Colonic mucosa (tissue), 4 donors: ENCODE results near the gene SLC22A17. TPM values are rescaled to one million over a fixed set of nuclear protein-coding genes. Genes with fewer than 3 reads are reported as not detected.
A peak's percentile ranks its signal among the peaks of the same experiment; 100 is the strongest.

ENCODE experiments used
- DNase-seq: peaks from one replicate; pipeline ENCODE4 v3.0.0-alpha.2; 2020
- H3K27ac ChIP-seq: fragments of 200-600 bp; one replicate; pipeline ENCODE4 v1.8.0; 2021
- H3K27me3 ChIP-seq: fragments of 200-600 bp; one replicate; pipeline ENCODE4 v1.8.0; 2021
- H3K36me3 ChIP-seq: fragments of 200-600 bp; one replicate; pipeline ENCODE4 v1.8.0; 2021
- H3K4me1 ChIP-seq: fragments of 200-600 bp; one replicate; pipeline ENCODE4 v1.8.0; 2021; ENCODE audit warnings: mild to moderate bottlenecking
- H3K4me3 ChIP-seq: fragments of 200-600 bp; one replicate; pipeline ENCODE4 v1.8.0; 2021
- H3K9ac ChIP-seq, 2 donors: one replicate each; pipeline ENCODE4 v1.7.0; 2013; ENCODE audit warnings: control low read depth in 2 of 2, low read depth in 2 of 2, low read length in 2 of 2
- H3K9me3 ChIP-seq: fragments of 200-600 bp; one replicate; pipeline ENCODE4 v1.8.0; 2021
- CTCF ChIP-seq: fragments of 200-600 bp; IDR thresholded peaks from one replicate; pipeline ENCODE4 v1.8.0; 2022; ENCODE audit warnings: antibody characterized with exemption, mild to moderate bottlenecking
- intact Hi-C: fragments of 100-400 bp; cut with DNase I; formaldehyde crosslinking; loops from one replicate; pipeline ENCODE4 v1.14.1; 2022
- total RNA-seq, 2 donors: library from RNA; stranded (reverse); fragmentation: NEBNext Ultra II Directional in 1 of 2; extraction: Animal tissue kit (Norgen Biotek cat#: 25700) in 1 of 2; gene quantifications; one replicate each; pipeline ENCODE4 v1.2.1, GENCODE V29; 2021
- donor health status: healthy.
- donor health status: DM: no; HTN: no; CAD: no.
- donor health status: DM: no; HTN: no; CAD: no.

SLC22A17 gene
- total RNA-seq, 2 donors from 2014 or later = 3.9 to 6.7 TPM

- intact Hi-C loops = no loop called here
- Histone ChIP-seq H3K36me3 (no peaks in the 10 kb centered on the region), H3K9ac (no peak overlapping the region), H3K4me1 (no peaks in the 10 kb centered on the region), H3K4me3 (no peak overlapping the region), H3K27me3 (no peaks in the 10 kb centered on the region), H3K9me3 (no peaks in the 10 kb centered on the region), H3K27ac (no peak overlapping the region)
- TF ChIP-seq CTCF = no peak
- DNase-seq = no peak
These were observed 19.2 kb upstream of the SLC22A17 start for GRCh38 chr14:23371865-23372264.

- no peak for DNase-seq
- no peaks in the 10 kb centered on the region for H3K36me3 ChIP-seq
- no peak overlapping the region for H3K27ac ChIP-seq
- no peak for TF ChIP-seq CTCF
- intact Hi-C loops = no loop called here
- no peaks in the 10 kb centered on the region for H3K9me3 ChIP-seq
- peaks cover 10% of the 10 kb centered on the region for H3K27me3 ChIP-seq
- no peaks in the 10 kb centered on the region for H3K4me1 ChIP-seq
- no peak overlapping the region for H3K9ac ChIP-seq
- no peak overlapping the region for H3K4me3 ChIP-seq
These were observed 17.5 kb upstream of the SLC22A17 start for GRCh38 chr14:23370221-23370620.

- Histone ChIP-seq H3K9ac (peak overlapping the region; percentile 26 to 43), H3K4me3 (no peak overlapping the region), H3K36me3 (no peaks in the 10 kb centered on the region), H3K4me1 (no peaks in the 10 kb centered on the region), H3K27me3 (peaks cover 22% of the 10 kb centered on the region), H3K27ac (peak overlapping the region; percentile 82), H3K9me3 (no peaks in the 10 kb centered on the region)
- peak; percentile 46 for DNase-seq
- intact Hi-C loops = no loop called here
- TF ChIP-seq CTCF = no peak
These were observed 13.8 kb upstream of the SLC22A17 start for GRCh38 chr14:23366426-23366921.

- Histone ChIP-seq H3K27me3 (peaks cover 22% of the 10 kb centered on the region), H3K4me3 (peak overlapping the region; percentile 27), H3K9ac (peak overlapping the region; percentile 19 to 76), H3K4me1 (no peaks in the 10 kb centered on the region), H3K27ac (peak overlapping the region; percentile 82), H3K36me3 (no peaks in the 10 kb centered on the region), H3K9me3 (no peaks in the 10 kb centered on the region)
- peak; percentile 53 for DNase-seq
- intact Hi-C loops = no loop called here
- no peak for TF ChIP-seq CTCF
These were observed 13.2 kb upstream of the SLC22A17 start for GRCh38 chr14:23365732-23366425.

- Histone ChIP-seq H3K9me3 (no peaks in the 10 kb centered on the region), H3K36me3 (no peaks in the 10 kb centered on the region), H3K4me1 (no peaks in the 10 kb centered on the region), H3K27me3 (peaks cover 22% of the 10 kb centered on the region), H3K9ac (peak within 1 kb of the TSS; percentile 61 to 76), H3K27ac (peak within 1 kb of the TSS; percentile 82), H3K4me3 (peak within 1 kb of the TSS; percentile 27)
- no peak for DNase-seq
- TF ChIP-seq CTCF = no peak
- intact Hi-C loops = no loop called here
These were observed 12.5 kb upstream of the SLC22A17 start, which contains the start of gene EFS for GRCh38 chr14:23365036-23365731. EFS (minus strand) TSS chr14:23365172; CDS start chr14:23365025, 147 bp downstream.
